Measurements from ENCODE around the gene UGT1A3. TPM values are rescaled to one million over a fixed set of nuclear protein-coding genes. Genes with fewer than 3 reads are reported as not detected.

Gene UGT1A3
- total RNA-seq (2014; rRNA removed; shearing (Covaris generic)) (not detected in 2 replicates), polyA plus RNA-seq (2016; fragmentation: Nextera tagmentation; extraction: Ambion mirVana) (not detected in 2 replicates)

DNA sequence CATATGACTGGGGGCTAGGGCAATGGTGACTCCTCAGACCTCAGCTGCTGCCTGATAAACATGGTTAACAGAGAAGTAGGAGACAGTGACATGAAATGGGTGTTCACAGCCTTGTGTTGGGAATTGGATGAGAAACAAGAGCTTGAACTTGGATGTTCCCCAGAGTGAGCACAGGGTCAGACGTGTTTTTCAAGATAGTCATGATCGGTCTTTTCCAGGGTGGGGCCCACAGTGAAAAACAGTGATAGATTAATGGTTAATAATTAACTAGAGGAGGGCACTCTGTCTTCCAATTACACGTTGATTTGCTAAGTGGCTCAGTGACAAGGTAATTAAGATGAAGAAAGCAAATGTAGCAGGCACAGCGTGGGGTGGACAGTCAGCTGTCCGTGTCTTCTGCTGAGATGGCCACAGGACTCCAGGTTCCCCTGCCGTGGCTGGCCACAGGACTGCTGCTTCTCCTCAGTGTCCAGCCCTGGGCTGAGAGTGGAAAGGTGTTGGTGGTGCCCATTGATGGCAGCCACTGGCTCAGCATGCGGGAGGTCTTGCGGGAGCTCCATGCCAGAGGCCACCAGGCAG lies at the start of gene UGT1A3:
Gene UGT1A3, plus strand, starts transcription at position 320 of the 579 bp plus-strand sequence. Its CDS starts 85 bp downstream, at position 405.
- no peak within 1 kb of the TSS for H2AFZ ChIP-seq
- DNase-seq = no peak
- H3K4me2 ChIP-seq (ENCODE audit: unreplicated experiment) = no peak within 1 kb of the TSS
- H3K36me3 ChIP-seq (ENCODE audit: low read depth) = no peaks in the 10 kb centered on the region
- no peaks in the 10 kb centered on the region for H3K9me2 ChIP-seq (ENCODE audit: insufficient read depth)
- no peak within 1 kb of the TSS for H3K27ac ChIP-seq
- H3K27me3 ChIP-seq (replicated peaks; ENCODE audit: insufficient read depth) = no peaks in the 10 kb centered on the region; the same call in 1 of the 2 replicates
- no peaks in the 10 kb centered on the region for H3F3A ChIP-seq (ENCODE audit: insufficient read depth)
- H3K79me2 ChIP-seq (ENCODE audit: insufficient read depth) = no peaks in the 10 kb centered on the region
- in situ Hi-C loops (cut with MboI) = no loop called here
- H3K9ac ChIP-seq = no peak within 1 kb of the TSS
- no peaks in the 10 kb centered on the region for H4K20me1 ChIP-seq (ENCODE audit: insufficient read depth)
- WGBS, 2 experiments (ENCODE audit: low coverage in 1 of 2, low lambda C conversion rate in 2 of 2, missing lambda C conversion rate in 2 of 2) = 34 to 40% methylated on average over 8 of the region's 8 CpGs
- no peaks in the 10 kb centered on the region for H3K4me1 ChIP-seq (ENCODE audit: insufficient read depth)
- no peaks in the 10 kb centered on the region for H3K9me3 ChIP-seq (ENCODE audit: low read depth)
- TF ChIP-seq EZH2phosphoT487 (IDR thresholded peaks at IDR 0.05; ENCODE audit: insufficient read depth, low read depth) (no peak), EZH2 (IDR thresholded peaks at IDR 0.05; ENCODE audit: insufficient read depth, poor library complexity, severe bottlenecking) (no peak)
- no peak within 1 kb of the TSS for H3K4me3 ChIP-seq

GRCh38 chr2:233679196-233679595 lies 49.6 kb upstream of the UGT1A3 start:
- no peaks in the 10 kb centered on the region for H3K36me3 ChIP-seq (ENCODE audit: low read depth)
- no peak overlapping the region for H3K4me2 ChIP-seq (ENCODE audit: unreplicated experiment)
- H3K9me3 ChIP-seq (ENCODE audit: low read depth) = no peaks in the 10 kb centered on the region
- no peaks in the 10 kb centered on the region for H3K27me3 ChIP-seq (replicated peaks; ENCODE audit: insufficient read depth)
- no peak for TF ChIP-seq EZH2 (IDR thresholded peaks at IDR 0.05; ENCODE audit: insufficient read depth, poor library complexity, severe bottlenecking)
- TF ChIP-seq EZH2phosphoT487 (IDR thresholded peaks at IDR 0.05; ENCODE audit: insufficient read depth, low read depth) = no peak
- DNase-seq = no peak
- 10 to 12% methylated on average over 4 of the region's 4 CpGs for WGBS, 2 experiments (ENCODE audit: low coverage in 1 of 2, low lambda C conversion rate in 2 of 2, missing lambda C conversion rate in 2 of 2)
- H3K9ac ChIP-seq = no peak overlapping the region
- H3K79me2 ChIP-seq (ENCODE audit: insufficient read depth) = no peaks in the 10 kb centered on the region
- H3K4me1 ChIP-seq (ENCODE audit: insufficient read depth) = no peaks in the 10 kb centered on the region
- H3K4me3 ChIP-seq = no peak overlapping the region
- in situ Hi-C loops (cut with MboI) = no loop called here
- H3F3A ChIP-seq (ENCODE audit: insufficient read depth) = no peaks in the 10 kb centered on the region
- H4K20me1 ChIP-seq (ENCODE audit: insufficient read depth) = no peaks in the 10 kb centered on the region
- H3K27ac ChIP-seq = no peak overlapping the region
- no peak overlapping the region for H2AFZ ChIP-seq
- no peaks in the 10 kb centered on the region for H3K9me2 ChIP-seq (ENCODE audit: insufficient read depth)

DNA sequence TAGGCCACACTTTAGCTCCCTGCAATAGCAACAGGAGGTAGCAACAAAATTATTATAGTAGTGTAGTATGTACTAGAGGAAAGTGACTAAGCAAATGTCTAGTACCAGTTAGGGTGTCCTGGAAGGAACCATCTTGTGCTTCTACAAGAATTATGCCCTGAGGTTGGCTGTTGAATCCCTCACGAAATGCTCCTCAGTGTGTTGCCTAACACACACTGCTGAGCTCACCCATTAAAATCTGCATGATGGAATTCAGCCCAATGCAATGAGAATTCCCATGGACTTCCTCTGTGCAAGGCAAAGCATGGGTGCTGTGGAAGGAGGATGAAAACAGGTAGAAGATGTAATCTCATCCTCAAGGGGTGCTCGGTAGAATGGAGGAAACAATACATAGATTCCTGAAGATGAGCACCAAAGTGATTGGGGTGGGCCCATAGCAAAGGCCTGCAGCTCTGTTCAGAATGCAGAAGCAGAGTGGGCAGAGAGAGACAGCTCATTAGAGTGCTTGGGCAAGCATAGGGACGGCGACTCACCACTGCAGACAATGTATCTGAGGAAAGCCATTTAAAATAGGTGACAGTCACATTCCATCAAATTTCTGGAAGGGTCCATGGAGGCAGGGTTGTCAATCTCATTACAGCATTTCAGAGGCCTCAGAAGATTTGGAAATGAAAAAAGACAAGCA lies 48.3 kb upstream of the UGT1A3 start:
- H3K4me3 ChIP-seq = no peak overlapping the region
- in situ Hi-C loops (cut with MboI) = no loop called here
- H3K4me1 ChIP-seq (ENCODE audit: insufficient read depth) = no peaks in the 10 kb centered on the region
- no peaks in the 10 kb centered on the region for H4K20me1 ChIP-seq (ENCODE audit: insufficient read depth)
- H3K4me2 ChIP-seq (ENCODE audit: unreplicated experiment) = no peak overlapping the region
- no peaks in the 10 kb centered on the region for H3K9me2 ChIP-seq (ENCODE audit: insufficient read depth)
- no peaks in the 10 kb centered on the region for H3F3A ChIP-seq (ENCODE audit: insufficient read depth)
- H3K79me2 ChIP-seq (ENCODE audit: insufficient read depth) = no peaks in the 10 kb centered on the region
- no peaks in the 10 kb centered on the region for H3K36me3 ChIP-seq (ENCODE audit: low read depth)
- no peak for TF ChIP-seq EZH2phosphoT487 (IDR thresholded peaks at IDR 0.05; ENCODE audit: insufficient read depth, low read depth)
- TF ChIP-seq EZH2 (IDR thresholded peaks at IDR 0.05; ENCODE audit: insufficient read depth, poor library complexity, severe bottlenecking) = no peak
- 42 to 45% methylated on average over 4 of the region's 4 CpGs for whole genome bisulfite sequencing, 2 experiments (ENCODE audit: low coverage in 1 of 2, low lambda C conversion rate in 2 of 2, missing lambda C conversion rate in 2 of 2)
- H3K27ac ChIP-seq = no peak overlapping the region
- H3K9me3 ChIP-seq (ENCODE audit: low read depth) = no peaks in the 10 kb centered on the region
- H2AFZ ChIP-seq = no peak overlapping the region
- no peaks in the 10 kb centered on the region for H3K27me3 ChIP-seq (replicated peaks; ENCODE audit: insufficient read depth)
- DNase-seq = peak; percentile 2
- H3K9ac ChIP-seq = no peak overlapping the region

GRCh38 chr2:233681521-233682099 lies 47.2 kb upstream of the UGT1A3 start, which contains the start of gene UGT1A7:
Gene UGT1A7, plus strand, starts transcription at chr2:233681901. Its CDS starts 37 bp downstream, at chr2:233681938.
- Histone ChIP-seq H3K9me3 (ENCODE audit: low read depth) (no peaks in the 10 kb centered on the region), H4K20me1 (ENCODE audit: insufficient read depth) (no peaks in the 10 kb centered on the region), H3K9ac (no peak within 1 kb of the TSS), H3K4me1 (ENCODE audit: insufficient read depth) (no peaks in the 10 kb centered on the region), H3K36me3 (ENCODE audit: low read depth) (no peaks in the 10 kb centered on the region), H3K27ac (no peak within 1 kb of the TSS), H3K4me3 (no peak within 1 kb of the TSS), H3K79me2 (ENCODE audit: insufficient read depth) (no peaks in the 10 kb centered on the region), H3K4me2 (ENCODE audit: unreplicated experiment) (no peak within 1 kb of the TSS), H2AFZ (no peak within 1 kb of the TSS), H3K9me2 (ENCODE audit: insufficient read depth) (no peaks in the 10 kb centered on the region), H3F3A (ENCODE audit: insufficient read depth) (no peaks in the 10 kb centered on the region), H3K27me3 (replicated peaks; ENCODE audit: insufficient read depth) (no peaks in the 10 kb centered on the region)
- DNase-seq = no peak
- WGBS, 2 experiments (ENCODE audit: low coverage in 1 of 2, low lambda C conversion rate in 2 of 2, missing lambda C conversion rate in 2 of 2) = 25 to 27% methylated on average over 5 of the region's 5 CpGs
- no peak for TF ChIP-seq EZH2phosphoT487 (IDR thresholded peaks at IDR 0.05; ENCODE audit: insufficient read depth, low read depth)
- in situ Hi-C loops (cut with MboI) = no loop called here
